Measurements from ENCODE around the gene SMARCC2. TPM values are rescaled to one million over a fixed set of nuclear protein-coding genes. Genes with fewer than 3 reads are reported as not detected.

SMARCC2 gene
- total RNA-seq, 2 donors from 2014 or later: 80.1 to 84.2 TPM

- intact Hi-C loops (cut with DNase I): no loop called here
Measured at GRCh38 chr12:56154246-56154771, 35.0 kb downstream of the SMARCC2 start.

GRCh38 chr12:56153678-56154065 is 35.6 kb downstream of the SMARCC2 start:
- TF ChIP-seq CTCF (IDR thresholded peaks at IDR 0.05): no peak
- Histone ChIP-seq H3K9me3 (no peaks in the 10 kb centered on the region), H3K27me3 (no peaks in the 10 kb centered on the region), H3K4me1 (peaks cover 12% of the 10 kb centered on the region), H3K36me3 (no peaks in the 10 kb centered on the region), H3K4me3 (no peak overlapping the region), H3K27ac (no peak overlapping the region), H3K9ac (ENCODE audit: low read depth in 2 of 2, low read length in 2 of 2) (no peak overlapping the region)
- DNase-seq: no peak
- intact Hi-C loops (cut with DNase I): no loop called here

More at GRCh38 chr12:56154246-56154771, 35.0 kb downstream of the SMARCC2 start:
- TF ChIP-seq CTCF (IDR thresholded peaks at IDR 0.05): no peak
- H3K27ac ChIP-seq: no peak overlapping the region
- H3K27me3 ChIP-seq: no peaks in the 10 kb centered on the region
- peaks cover 12% of the 10 kb centered on the region for H3K4me1 ChIP-seq
- no peaks in the 10 kb centered on the region for H3K9me3 ChIP-seq
- H3K9ac ChIP-seq (ENCODE audit: low read depth in 2 of 2, low read length in 2 of 2): peak overlapping the region in 1 of 2 donors; percentile 9
- no peak for DNase-seq
- no peaks in the 10 kb centered on the region for H3K36me3 ChIP-seq
- H3K4me3 ChIP-seq: no peak overlapping the region

GRCh38 chr12:56152756-56153677 is 36.3 kb downstream of the SMARCC2 start:
- Histone ChIP-seq H3K9ac (ENCODE audit: low read depth in 2 of 2, low read length in 2 of 2) (peak overlapping the region; percentile 75 to 92), H3K27ac (no peak overlapping the region), H3K36me3 (no peaks in the 10 kb centered on the region), H3K9me3 (no peaks in the 10 kb centered on the region), H3K27me3 (no peaks in the 10 kb centered on the region), H3K4me1 (peaks cover 12% of the 10 kb centered on the region), H3K4me3 (peak overlapping the region; percentile 42)
- intact Hi-C loops (cut with DNase I): no loop called here
- no peak for DNase-seq
- no peak for TF ChIP-seq CTCF (IDR thresholded peaks at IDR 0.05)

- no peaks in the 10 kb centered on the region for H3K36me3 ChIP-seq
- H3K27me3 ChIP-seq: no peaks in the 10 kb centered on the region
- peak within 1 kb of the TSS; percentile 42 for H3K4me3 ChIP-seq
- intact Hi-C loops (cut with DNase I): no loop called here
- H3K27ac ChIP-seq: peak within 1 kb of the TSS; percentile 98
- H3K4me1 ChIP-seq: peaks cover 12% of the 10 kb centered on the region
- no peak for TF ChIP-seq CTCF (IDR thresholded peaks at IDR 0.05)
- peak; percentile 95 for DNase-seq
- H3K9me3 ChIP-seq: no peaks in the 10 kb centered on the region
- H3K9ac ChIP-seq (ENCODE audit: low read depth in 2 of 2, low read length in 2 of 2): peak within 1 kb of the TSS; percentile 75 to 92
Measured at GRCh38 chr12:56152132-56152755, 37.0 kb downstream of the SMARCC2 start, which contains the start of gene MYL6B. MYL6B (plus strand) TSS chr12:56152587; CDS start chr12:56153919, 1,332 bp downstream.

- H3K27ac ChIP-seq: peak overlapping the region; percentile 98
- peak; percentile 75 for DNase-seq
- no peaks in the 10 kb centered on the region for H3K9me3 ChIP-seq
- H3K4me1 ChIP-seq: peaks cover 9% of the 10 kb centered on the region
- peak overlapping the region; percentile 70 to 92 for H3K9ac ChIP-seq (ENCODE audit: low read depth in 2 of 2, low read length in 2 of 2)
- H3K27me3 ChIP-seq: no peaks in the 10 kb centered on the region
- TF ChIP-seq CTCF (IDR thresholded peaks at IDR 0.05): peak; percentile 44
- intact Hi-C loops (cut with DNase I): no loop called here
- H3K36me3 ChIP-seq: no peaks in the 10 kb centered on the region
- H3K4me3 ChIP-seq: peak overlapping the region; percentile 42
Measured at GRCh38 chr12:56151672-56152131, 37.6 kb downstream of the SMARCC2 start.
